ENCODE results near the gene CLDN7. TPM values are rescaled to one million over a fixed set of nuclear protein-coding genes. Genes with fewer than 3 reads are reported as not detected.

CLDN7 gene
- total and polyA plus RNA-seq, 4 donors: 1.1 to 37.6 (median 6.6) TPM

DNA sequence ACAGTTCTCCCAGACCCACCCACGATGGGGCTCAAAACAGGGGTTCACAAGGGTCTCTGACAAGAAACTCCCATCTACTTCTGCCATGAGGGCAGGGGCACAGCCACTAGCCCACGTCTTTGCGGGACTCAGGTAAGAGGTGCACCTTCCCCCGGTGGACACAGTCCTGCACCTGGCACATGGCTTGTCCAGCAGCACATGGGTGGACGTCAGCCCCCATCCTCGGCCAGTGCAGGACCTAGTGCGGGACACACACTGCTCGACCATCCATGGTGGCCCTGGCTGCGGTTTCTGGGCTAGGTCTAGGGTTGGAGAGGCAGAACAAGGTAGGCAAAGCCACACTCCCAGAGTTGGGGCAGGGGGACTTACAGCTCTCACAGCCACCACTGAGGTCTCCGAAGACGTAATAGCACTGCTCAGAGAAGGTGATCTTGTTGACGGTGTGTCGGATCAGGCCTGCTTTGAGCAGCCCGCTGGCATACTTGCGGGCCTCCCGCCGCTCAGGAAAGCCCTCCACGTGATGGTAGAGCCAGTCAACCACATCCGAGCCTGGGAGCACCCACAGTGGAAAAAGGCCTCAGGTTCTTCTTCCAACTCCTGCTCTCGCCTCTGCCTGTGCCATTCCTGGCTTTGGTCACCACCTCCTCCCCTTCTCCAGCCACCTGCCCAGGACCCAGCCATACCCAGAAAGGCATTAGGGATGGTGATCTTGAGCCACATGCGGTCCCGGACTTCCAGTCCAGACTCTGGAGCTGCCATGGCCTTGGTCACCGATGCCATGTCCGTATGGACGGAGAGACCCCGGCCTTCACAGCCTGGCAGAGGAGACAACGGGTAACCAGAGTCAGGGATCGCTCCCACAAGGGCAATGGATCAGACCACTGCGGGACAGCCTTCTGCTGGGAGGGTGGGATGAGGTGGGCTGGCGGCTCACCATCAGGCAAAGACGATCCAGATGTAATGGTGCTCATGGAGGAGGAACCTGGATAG lies 35.3 kb downstream of the CLDN7 start:
- no peaks in the 10 kb centered on the region for H3K27me3 ChIP-seq (ENCODE audit: control insufficient read depth in 1 of 2, insufficient read depth in 2 of 2, low read length in 1 of 2)
- no peak overlapping the region for H3K27ac ChIP-seq (ENCODE audit: low read depth in 1 of 2, low read length in 2 of 2)
- DNase-seq: no peak
- H3K9me3 ChIP-seq (ENCODE audit: control insufficient read depth, low read length): no peaks in the 10 kb centered on the region
- H3K4me1 ChIP-seq (ENCODE audit: control insufficient read depth in 1 of 2, insufficient read depth in 2 of 2, low read length in 2 of 2): no peaks in the 10 kb centered on the region
- intact Hi-C loops (cut with DNase I): no loop called here
- ATAC-seq (ENCODE audit: low FRiP score): no peak
- WGBS, 2 donors: 88 to 89% methylated on average over 31 of the region's 31 CpGs
- peaks cover 4 to 6% of the 10 kb centered on the region in 2 donors for H3K36me3 ChIP-seq (ENCODE audit: control insufficient read depth in 1 of 2, insufficient read depth in 2 of 2, low read length in 1 of 2)
- H3K4me3 ChIP-seq (ENCODE audit: low read length in 2 of 2): no peak overlapping the region

DNA sequence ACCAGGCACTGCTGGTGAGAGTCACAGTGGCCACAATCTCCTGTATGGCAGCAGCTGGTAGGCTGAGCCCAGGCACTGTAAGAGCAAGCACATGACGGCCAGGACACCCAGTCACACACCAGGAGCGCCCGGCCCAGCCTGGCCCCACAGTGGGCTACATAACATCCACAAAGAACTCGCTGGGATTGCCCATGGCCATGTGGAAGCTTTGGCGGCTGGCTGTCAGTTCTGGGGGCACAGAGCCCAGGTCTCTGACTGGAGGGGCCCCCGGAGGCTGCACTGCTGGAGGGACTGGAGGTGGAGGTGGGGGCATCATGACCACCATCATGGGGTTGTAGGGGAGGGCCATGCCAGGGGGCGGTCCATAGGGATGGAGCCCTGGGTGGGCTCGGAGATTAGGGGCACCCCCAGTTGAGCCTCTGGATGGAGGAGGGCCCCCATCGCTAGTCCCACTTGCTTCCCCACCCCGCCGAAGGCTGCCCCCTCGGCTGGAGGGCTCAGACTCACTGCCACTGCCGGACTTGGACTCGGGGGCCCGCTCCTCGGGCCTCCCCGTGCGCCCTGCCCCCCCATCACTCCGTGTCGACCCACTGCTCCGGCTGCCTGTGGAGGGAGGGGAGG lies 36.5 kb downstream of the CLDN7 start:
- Histone ChIP-seq H3K4me1 (ENCODE audit: control insufficient read depth in 1 of 2, insufficient read depth in 2 of 2, low read length in 2 of 2) (no peaks in the 10 kb centered on the region), H3K36me3 (ENCODE audit: control insufficient read depth in 1 of 2, insufficient read depth in 2 of 2, low read length in 1 of 2) (peaks cover 4 to 6% of the 10 kb centered on the region in 2 donors), H3K27me3 (ENCODE audit: control insufficient read depth in 1 of 2, insufficient read depth in 2 of 2, low read length in 1 of 2) (no peaks in the 10 kb centered on the region), H3K27ac (ENCODE audit: low read depth in 1 of 2, low read length in 2 of 2) (no peak overlapping the region), H3K9me3 (ENCODE audit: control insufficient read depth, low read length) (no peaks in the 10 kb centered on the region), H3K4me3 (ENCODE audit: low read length in 2 of 2) (no peak overlapping the region)
- intact Hi-C loops (cut with DNase I): no loop called here
- no peak for DNase-seq
- no peak for ATAC-seq (ENCODE audit: low FRiP score)
- 71 to 72% methylated on average over 16 to 21 of the region's 21 CpGs for WGBS, 2 donors

DNA sequence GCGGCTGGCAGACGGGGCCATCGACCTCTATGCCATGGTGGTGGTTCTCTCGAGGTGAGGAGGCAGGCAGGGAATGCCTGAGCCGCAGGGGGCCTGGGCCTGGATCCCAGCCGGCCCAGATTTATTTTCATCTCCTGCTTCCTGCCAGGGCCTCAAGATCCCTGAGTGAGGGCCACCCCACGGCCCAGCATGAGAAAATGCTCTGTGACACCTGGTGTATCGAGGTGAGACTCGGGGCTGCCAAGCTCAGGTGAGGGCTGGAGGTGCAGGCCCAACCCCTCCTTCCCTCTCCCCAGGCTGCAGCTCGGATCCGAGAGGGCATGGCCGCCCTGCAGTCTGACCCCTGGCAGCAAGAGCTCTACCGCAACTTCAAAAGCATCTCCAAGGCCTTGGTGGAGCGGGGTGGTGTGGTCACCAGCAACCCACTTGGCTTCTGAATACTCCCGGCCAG lies 37.6 kb downstream of the CLDN7 start:
- no peaks in the 10 kb centered on the region for H3K4me1 ChIP-seq (ENCODE audit: control insufficient read depth in 1 of 2, insufficient read depth in 2 of 2, low read length in 2 of 2)
- ATAC-seq (ENCODE audit: low FRiP score): no peak
- H3K27me3 ChIP-seq (ENCODE audit: control insufficient read depth in 1 of 2, insufficient read depth in 2 of 2, low read length in 1 of 2): no peaks in the 10 kb centered on the region
- WGBS, 2 donors: 55 to 60% methylated on average over 15 of the region's 15 CpGs
- intact Hi-C loops (cut with DNase I): no loop called here
- H3K9me3 ChIP-seq (ENCODE audit: control insufficient read depth, low read length): no peaks in the 10 kb centered on the region
- H3K36me3 ChIP-seq (ENCODE audit: control insufficient read depth in 1 of 2, insufficient read depth in 2 of 2, low read length in 1 of 2): peaks cover 3 to 6% of the 10 kb centered on the region in 2 donors
- H3K4me3 ChIP-seq (ENCODE audit: low read length in 2 of 2): no peak overlapping the region
- no peak overlapping the region for H3K27ac ChIP-seq (ENCODE audit: low read depth in 1 of 2, low read length in 2 of 2)
- no peak for DNase-seq

DNA sequence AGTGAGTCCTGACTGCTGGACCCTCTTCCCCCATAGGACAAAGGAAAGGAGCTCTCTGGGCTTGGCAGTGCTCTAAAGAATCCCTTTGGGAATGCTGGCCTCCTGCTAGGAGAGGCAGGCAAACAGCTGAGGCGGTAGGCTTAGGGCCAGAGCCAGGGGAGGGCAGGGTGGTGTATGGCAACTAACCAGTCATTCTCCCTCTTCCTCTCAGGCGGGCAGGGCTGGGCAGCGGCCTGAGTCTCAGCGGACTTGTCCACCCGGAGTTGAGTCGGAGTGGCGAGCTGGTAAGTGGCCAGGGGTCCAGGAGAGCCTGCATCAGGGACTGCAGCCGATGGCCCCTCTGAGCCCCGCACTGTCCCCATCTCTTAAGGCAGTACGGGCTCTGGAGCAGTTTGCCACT lies 38.2 kb downstream of the CLDN7 start:
- Histone ChIP-seq H3K4me3 (ENCODE audit: low read length in 2 of 2) (no peak overlapping the region), H3K27me3 (ENCODE audit: control insufficient read depth in 1 of 2, insufficient read depth in 2 of 2, low read length in 1 of 2) (no peaks in the 10 kb centered on the region), H3K36me3 (ENCODE audit: control insufficient read depth in 1 of 2, insufficient read depth in 2 of 2, low read length in 1 of 2) (peaks cover 0 to 6% of the 10 kb centered on the region in 2 donors), H3K27ac (ENCODE audit: low read depth in 1 of 2, low read length in 2 of 2) (no peak overlapping the region), H3K9me3 (ENCODE audit: control insufficient read depth, low read length) (no peaks in the 10 kb centered on the region), H3K4me1 (ENCODE audit: control insufficient read depth in 1 of 2, insufficient read depth in 2 of 2, low read length in 2 of 2) (no peaks in the 10 kb centered on the region)
- WGBS, 2 donors: 61 to 74% methylated on average over 8 to 10 of the region's 10 CpGs
- intact Hi-C loops (cut with DNase I): no loop called here
- no peak for DNase-seq
- ATAC-seq (ENCODE audit: low FRiP score): no peak

DNA sequence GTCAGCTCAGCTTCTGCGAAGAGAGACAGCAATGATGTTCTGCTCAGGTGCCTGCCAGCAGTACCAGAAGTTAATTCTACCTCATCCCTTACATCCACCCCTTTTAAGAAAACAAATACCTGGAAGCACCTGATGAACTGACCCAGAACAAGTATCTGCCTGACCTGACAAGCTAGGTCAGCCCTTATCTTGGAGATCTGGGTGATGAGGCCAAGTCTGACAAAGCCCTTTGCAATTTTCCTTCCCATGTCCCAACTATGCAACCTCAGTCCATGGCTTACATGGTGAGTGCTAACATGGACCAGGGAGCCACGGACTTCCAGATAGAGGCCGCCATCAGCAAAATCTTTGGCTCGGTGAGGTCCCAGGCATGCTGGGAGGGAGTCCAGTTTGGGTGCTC lies 38.9 kb downstream of the CLDN7 start:
- Histone ChIP-seq H3K36me3 (ENCODE audit: control insufficient read depth in 1 of 2, insufficient read depth in 2 of 2, low read length in 1 of 2) (peaks cover 0 to 6% of the 10 kb centered on the region in 2 donors), H3K27ac (ENCODE audit: low read depth in 1 of 2, low read length in 2 of 2) (no peak overlapping the region), H3K4me3 (ENCODE audit: low read length in 2 of 2) (no peak overlapping the region), H3K4me1 (ENCODE audit: control insufficient read depth in 1 of 2, insufficient read depth in 2 of 2, low read length in 2 of 2) (no peaks in the 10 kb centered on the region), H3K9me3 (ENCODE audit: control insufficient read depth, low read length) (no peaks in the 10 kb centered on the region), H3K27me3 (ENCODE audit: control insufficient read depth in 1 of 2, insufficient read depth in 2 of 2, low read length in 1 of 2) (no peaks in the 10 kb centered on the region)
- 65 to 69% methylated on average over 4 of the region's 4 CpGs for WGBS, 2 donors
- intact Hi-C loops (cut with DNase I): no loop called here
- no peak for DNase-seq
- ATAC-seq (ENCODE audit: low FRiP score): no peak

DNA sequence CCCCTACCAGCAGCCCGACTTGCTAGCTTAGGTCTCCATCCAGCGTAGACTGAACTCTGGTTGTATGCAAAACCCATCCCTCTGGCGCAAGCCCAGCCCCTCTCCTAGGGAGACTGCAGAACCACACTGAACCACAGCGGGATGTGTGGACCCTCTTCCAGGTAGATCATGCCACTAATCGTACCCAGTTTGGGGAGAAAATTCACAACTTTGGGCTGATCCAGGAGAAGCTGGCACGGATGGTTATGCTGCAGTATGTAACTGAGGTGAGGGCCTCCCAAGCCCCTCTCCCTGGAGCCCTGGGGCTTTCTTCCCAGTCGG lies 39.3 kb downstream of the CLDN7 start:
- intact Hi-C loops (cut with DNase I): no loop called here
- Histone ChIP-seq H3K36me3 (ENCODE audit: control insufficient read depth in 1 of 2, insufficient read depth in 2 of 2, low read length in 1 of 2) (peaks cover 0 to 6% of the 10 kb centered on the region in 2 donors), H3K4me3 (ENCODE audit: low read length in 2 of 2) (no peak overlapping the region), H3K9me3 (ENCODE audit: control insufficient read depth, low read length) (no peaks in the 10 kb centered on the region), H3K4me1 (ENCODE audit: control insufficient read depth in 1 of 2, insufficient read depth in 2 of 2, low read length in 2 of 2) (no peaks in the 10 kb centered on the region), H3K27ac (ENCODE audit: low read depth in 1 of 2, low read length in 2 of 2) (no peak overlapping the region), H3K27me3 (ENCODE audit: control insufficient read depth in 1 of 2, insufficient read depth in 2 of 2, low read length in 1 of 2) (no peaks in the 10 kb centered on the region)
- no peak for ATAC-seq (ENCODE audit: low FRiP score)
- 66% methylated on average over 7 of the region's 7 CpGs for WGBS, 2 donors
- no peak for DNase-seq

DNA sequence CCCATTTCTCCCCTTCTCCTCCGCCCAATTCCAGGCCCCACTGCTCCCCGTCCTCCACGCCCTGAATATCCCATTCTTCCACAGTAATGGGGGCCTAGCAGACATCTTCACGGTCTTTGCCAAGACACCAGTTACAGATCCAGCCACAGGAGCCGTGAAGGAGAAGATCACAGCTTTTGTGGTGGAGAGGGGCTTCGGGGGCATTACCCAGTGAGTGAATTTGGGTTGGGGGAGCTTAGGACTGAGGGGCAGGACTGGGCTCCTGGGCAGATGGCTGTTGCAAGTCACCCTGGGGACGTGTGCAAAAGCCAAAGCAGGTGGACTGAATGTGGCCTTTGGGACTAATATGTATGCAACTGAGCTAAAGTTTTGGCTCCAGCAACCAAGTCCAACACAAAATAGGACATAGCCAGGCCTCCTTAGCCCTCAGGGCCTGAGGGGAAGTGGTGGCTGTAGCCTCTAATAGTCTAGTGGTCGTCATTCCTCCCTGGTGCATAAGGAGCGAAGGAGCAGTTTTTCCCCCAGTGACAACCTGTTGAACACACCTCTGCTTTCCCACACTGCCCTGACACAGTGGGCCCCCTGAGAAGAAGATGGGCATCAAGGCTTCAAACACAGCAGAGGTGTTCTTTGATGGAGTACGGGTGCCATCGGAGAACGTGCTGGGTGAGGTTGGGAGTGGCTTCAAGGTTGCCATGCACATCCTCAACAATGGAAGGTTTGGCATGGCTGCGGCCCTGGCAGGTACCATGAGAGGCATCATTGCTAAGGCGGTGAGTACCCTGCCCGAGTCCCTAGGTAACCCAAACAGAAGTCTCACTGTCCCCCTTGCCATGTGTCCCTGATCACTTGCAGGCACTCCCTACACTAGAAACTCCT lies 39.9 kb downstream of the CLDN7 start:
- Histone ChIP-seq H3K9me3 (ENCODE audit: control insufficient read depth, low read length) (no peaks in the 10 kb centered on the region), H3K36me3 (ENCODE audit: control insufficient read depth in 1 of 2, insufficient read depth in 2 of 2, low read length in 1 of 2) (peaks cover 0 to 6% of the 10 kb centered on the region in 2 donors), H3K27ac (ENCODE audit: low read depth in 1 of 2, low read length in 2 of 2) (no peak overlapping the region), H3K27me3 (ENCODE audit: control insufficient read depth in 1 of 2, insufficient read depth in 2 of 2, low read length in 1 of 2) (no peaks in the 10 kb centered on the region), H3K4me3 (ENCODE audit: low read length in 2 of 2) (no peak overlapping the region), H3K4me1 (ENCODE audit: control insufficient read depth in 1 of 2, insufficient read depth in 2 of 2, low read length in 2 of 2) (no peaks in the 10 kb centered on the region)
- WGBS, 2 donors: 71 to 75% methylated on average over 15 of the region's 15 CpGs
- intact Hi-C loops (cut with DNase I): no loop called here
- no peak for DNase-seq
- no peak for ATAC-seq (ENCODE audit: low FRiP score)

DNA sequence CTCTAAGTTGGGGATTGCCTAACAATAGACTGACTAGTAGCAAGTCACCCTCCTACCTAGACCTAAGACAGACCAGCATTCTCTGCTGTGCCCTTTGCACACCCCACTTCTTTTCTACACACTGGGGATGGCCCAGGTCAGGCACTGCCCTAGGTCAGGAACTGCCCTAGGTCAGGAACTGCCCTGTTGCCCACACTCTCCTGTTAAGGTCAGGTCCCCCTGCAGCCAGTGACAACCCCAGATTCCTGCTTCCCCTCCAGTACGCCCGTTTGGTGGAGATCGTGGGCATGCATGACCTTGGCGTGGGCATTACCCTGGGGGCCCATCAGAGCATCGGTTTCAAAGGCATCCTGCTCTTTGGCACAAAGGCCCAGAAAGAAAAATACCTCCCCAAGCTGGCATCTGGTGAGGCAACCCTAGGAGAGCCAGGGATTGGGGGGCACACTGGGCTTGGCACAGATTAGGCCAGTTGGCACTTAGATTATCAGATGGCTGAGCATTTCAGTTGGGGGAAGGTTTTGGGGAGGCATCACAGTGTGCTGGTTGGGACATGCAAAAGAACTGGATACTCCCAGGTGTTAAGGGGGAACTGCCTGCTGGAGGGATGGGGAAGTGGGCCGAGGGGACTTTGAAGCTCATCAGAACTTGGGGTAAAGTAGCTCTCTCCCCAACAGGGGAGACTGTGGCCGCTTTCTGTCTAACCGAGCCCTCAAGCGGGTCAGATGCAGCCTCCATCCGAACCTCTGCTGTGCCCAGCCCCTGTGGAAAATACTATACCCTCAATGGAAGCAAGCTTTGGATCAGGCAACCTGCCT lies 40.8 kb downstream of the CLDN7 start:
- Histone ChIP-seq H3K36me3 (ENCODE audit: control insufficient read depth in 1 of 2, insufficient read depth in 2 of 2, low read length in 1 of 2) (peaks cover 0 to 6% of the 10 kb centered on the region in 2 donors), H3K4me1 (ENCODE audit: control insufficient read depth in 1 of 2, insufficient read depth in 2 of 2, low read length in 2 of 2) (no peaks in the 10 kb centered on the region), H3K9me3 (ENCODE audit: control insufficient read depth, low read length) (no peaks in the 10 kb centered on the region), H3K27ac (ENCODE audit: low read depth in 1 of 2, low read length in 2 of 2) (no peak overlapping the region), H3K27me3 (ENCODE audit: control insufficient read depth in 1 of 2, insufficient read depth in 2 of 2, low read length in 1 of 2) (no peaks in the 10 kb centered on the region), H3K4me3 (ENCODE audit: low read length in 2 of 2) (no peak overlapping the region)
- ATAC-seq (ENCODE audit: low FRiP score) (no peak), DNase-seq (no peak)
- 58 to 60% methylated on average over 10 of the region's 10 CpGs for WGBS, 2 donors
- intact Hi-C loops (cut with DNase I): no loop called here
